ENCODE measurements around the gene DCANP1.

- TF ChIP-seq, protein P1, sequence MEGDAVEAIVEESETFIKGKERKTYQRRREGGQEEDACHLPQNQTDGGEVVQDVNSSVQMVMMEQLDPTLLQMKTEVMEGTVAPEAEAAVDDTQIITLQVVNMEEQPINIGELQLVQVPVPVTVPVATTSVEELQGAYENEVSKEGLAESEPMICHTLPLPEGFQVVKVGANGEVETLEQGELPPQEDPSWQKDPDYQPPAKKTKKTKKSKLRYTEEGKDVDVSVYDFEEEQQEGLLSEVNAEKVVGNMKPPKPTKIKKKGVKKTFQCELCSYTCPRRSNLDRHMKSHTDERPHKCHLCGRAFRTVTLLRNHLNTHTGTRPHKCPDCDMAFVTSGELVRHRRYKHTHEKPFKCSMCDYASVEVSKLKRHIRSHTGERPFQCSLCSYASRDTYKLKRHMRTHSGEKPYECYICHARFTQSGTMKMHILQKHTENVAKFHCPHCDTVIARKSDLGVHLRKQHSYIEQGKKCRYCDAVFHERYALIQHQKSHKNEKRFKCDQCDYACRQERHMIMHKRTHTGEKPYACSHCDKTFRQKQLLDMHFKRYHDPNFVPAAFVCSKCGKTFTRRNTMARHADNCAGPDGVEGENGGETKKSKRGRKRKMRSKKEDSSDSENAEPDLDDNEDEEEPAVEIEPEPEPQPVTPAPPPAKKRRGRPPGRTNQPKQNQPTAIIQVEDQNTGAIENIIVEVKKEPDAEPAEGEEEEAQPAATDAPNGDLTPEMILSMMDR (IDR thresholded peaks at IDR 0.05) = no peak
- no peak for TF ChIP-seq POLR2A (IDR thresholded peaks at IDR 0.05; ENCODE audit: low read depth)
Observed at GRCh38 chr5:135432113-135432512, 15.0 kb downstream of the DCANP1 start.

Data from esophagus muscularis mucosa (tissue), 3 donors.